ENCODE measurements around the gene GTF3A. TPM values are rescaled to one million over a fixed set of nuclear protein-coding genes. Genes with fewer than 3 reads are reported as not detected.

Gene GTF3A
- total and polyA plus RNA-seq, 4 donors: 66.4 to 144 (median 96.7) TPM

- no peaks in the 10 kb centered on the region for H3K27me3 ChIP-seq (ENCODE audit: control insufficient read depth in 4 of 4, insufficient read depth in 4 of 4, low read length in 3 of 4)
- H3K4me1 ChIP-seq (ENCODE audit: control insufficient read depth in 4 of 4, insufficient read depth in 4 of 4, low read length in 3 of 4): peaks cover 0 to 17% (median 9%) of the 10 kb centered on the region in 4 donors
- no peak for DNase-seq (ENCODE audit: low spot score)
- no peak overlapping the region for H3K27ac ChIP-seq (ENCODE audit: low read depth in 1 of 2, low read length in 2 of 2)
- 92% methylated on average over 8 of the region's 8 CpGs for WGBS
- H3K36me3 ChIP-seq (ENCODE audit: control insufficient read depth in 4 of 4, insufficient read depth in 3 of 4, low read depth in 1 of 4, low read length in 3 of 4): no peaks in the 10 kb centered on the region
- no peak overlapping the region for H3K4me3 ChIP-seq (ENCODE audit: low read depth in 1 of 3, low read length in 3 of 3)
- no peaks in the 10 kb centered on the region for H3K9me3 ChIP-seq (ENCODE audit: control insufficient read depth in 4 of 4, low read length in 3 of 4)
- TF ChIP-seq RAD21 (IDR thresholded peaks at IDR 0.05) (no peak), FOXA2 (IDR thresholded peaks at IDR 0.05) (no peak), HNF4G (IDR thresholded peaks at IDR 0.05) (no peak), FOXA1 (IDR thresholded peaks at IDR 0.05) (no peak), SP1 (IDR thresholded peaks at IDR 0.05) (no peak), HNF4A (conservative IDR thresholded peaks at IDR 0.05) (no peak), RXRA (IDR thresholded peaks at IDR 0.05) (no peak), YY1 (IDR thresholded peaks at IDR 0.05) (no peak), NR2F2 (IDR thresholded peaks at IDR 0.05) (no peak), ZBTB33 (IDR thresholded peaks at IDR 0.05) (no peak), JUND (IDR thresholded peaks at IDR 0.05) (no peak), EGR1 (IDR thresholded peaks at IDR 0.05; ENCODE audit: low read depth in 2 of 2) (no peak), REST (IDR thresholded peaks at IDR 0.05) (no peak), GABPA (IDR thresholded peaks at IDR 0.05 in 1 of 2, conservative IDR thresholded peaks at IDR 0.05 in 1 of 2) (no peak), CTCF (IDR thresholded peaks at IDR 0.05; ENCODE audit: low read depth, low read length, missing input control) (no peak)
- TF ChIP-seq, protein P1, sequence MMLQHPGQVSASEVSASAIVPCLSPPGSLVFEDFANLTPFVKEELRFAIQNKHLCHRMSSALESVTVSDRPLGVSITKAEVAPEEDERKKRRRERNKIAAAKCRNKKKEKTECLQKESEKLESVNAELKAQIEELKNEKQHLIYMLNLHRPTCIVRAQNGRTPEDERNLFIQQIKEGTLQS (IDR thresholded peaks at IDR 0.05): no peak
- TF ChIP-seq, protein P2, sequence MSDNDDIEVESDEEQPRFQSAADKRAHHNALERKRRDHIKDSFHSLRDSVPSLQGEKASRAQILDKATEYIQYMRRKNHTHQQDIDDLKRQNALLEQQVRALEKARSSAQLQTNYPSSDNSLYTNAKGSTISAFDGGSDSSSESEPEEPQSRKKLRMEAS (IDR thresholded peaks at IDR 0.05): no peak
- H3K9ac ChIP-seq (ENCODE audit: low read depth in 1 of 2, low read length in 2 of 2): no peak overlapping the region
These were observed 3.1 kb upstream of the GTF3A start for GRCh38 chr13:27421101-27421871.

Measured in liver (tissue), 9 donors.